Measurements from ENCODE around the gene TWSG1. TPM values are rescaled to one million over a fixed set of nuclear protein-coding genes. Genes with fewer than 3 reads are reported as not detected.

TWSG1 gene
- total RNA-seq, 1 experiment from 2014 or later: 43.7 TPM

- H3K9me3 ChIP-seq: peaks cover 11% of the 10 kb centered on the region; the same call in 1 of the 2 replicates
- no peak for TF ChIP-seq CTCF (IDR thresholded peaks at IDR 0.05; ENCODE audit: insufficient read depth in 1 of 2, low read depth in 1 of 2, low read length in 1 of 2, severe bottlenecking in 1 of 2, unreplicated experiment in 1 of 2)
- Mint-ChIP-seq H3K4me1 (ENCODE audit: low read depth, unreplicated experiment) (no peaks in the 10 kb centered on the region), H3K36me3 (ENCODE audit: insufficient read depth, unreplicated experiment) (peaks cover 6% of the 10 kb centered on the region), H3K27me3 (ENCODE audit: insufficient read depth, unreplicated experiment) (no peaks in the 10 kb centered on the region), H3K9me3 (ENCODE audit: unreplicated experiment) (peaks cover 16% of the 10 kb centered on the region), H3K27ac (ENCODE audit: unreplicated experiment) (no peak overlapping the region), H3K4me3 (ENCODE audit: unreplicated experiment) (no peak overlapping the region)
- no TSS peak for BruUV-seq (replicated peaks)
- CTCF ChIA-PET: no interaction called here
- H3K4me1 ChIP-seq: no peaks in the 10 kb centered on the region
- POLR2A ChIA-PET: no interaction called here
- no peaks in the 10 kb centered on the region for H3K27me3 ChIP-seq (replicated peaks; ENCODE audit: control insufficient read depth, insufficient read depth, low read length)
- no peaks in the 10 kb centered on the region for H3K36me3 ChIP-seq (ENCODE audit: control insufficient read depth, insufficient read depth, low read length)
- intact Hi-C loops (cut with micrococcal nuclease; ENCODE audit: unreplicated experiment): no loop called here
- DNase-seq: no peak
- H3K4me3 ChIP-seq (ENCODE audit: low read depth, low read length): no peak overlapping the region
Observed at GRCh38 chr18:9410515-9410914, 75.9 kb downstream of the TWSG1 start.

GRCh38 chr18:9413576-9413975, 79.0 kb downstream of the TWSG1 start:
- no TSS peak for BruUV-seq (replicated peaks)
- intact Hi-C loops (cut with micrococcal nuclease; ENCODE audit: unreplicated experiment): no loop called here
- no peaks in the 10 kb centered on the region for H3K4me1 Mint-ChIP-seq (ENCODE audit: low read depth, unreplicated experiment)
- ChIA-PET POLR2A (no interaction called here), CTCF (no interaction called here)
- no peaks in the 10 kb centered on the region for H3K36me3 ChIP-seq (ENCODE audit: control insufficient read depth, insufficient read depth, low read length)
- no peak for DNase-seq
- H3K4me3 Mint-ChIP-seq (ENCODE audit: unreplicated experiment): no peak overlapping the region
- no peaks in the 10 kb centered on the region for H3K27me3 ChIP-seq (replicated peaks; ENCODE audit: control insufficient read depth, insufficient read depth, low read length)
- no peak overlapping the region for H3K27ac Mint-ChIP-seq (ENCODE audit: unreplicated experiment)
- H3K27me3 Mint-ChIP-seq (ENCODE audit: insufficient read depth, unreplicated experiment): no peaks in the 10 kb centered on the region
- H3K9me3 ChIP-seq: peaks cover 11% of the 10 kb centered on the region; the same call in 1 of the 2 replicates
- no peak for TF ChIP-seq CTCF (IDR thresholded peaks at IDR 0.05; ENCODE audit: insufficient read depth in 1 of 2, low read depth in 1 of 2, low read length in 1 of 2, severe bottlenecking in 1 of 2, unreplicated experiment in 1 of 2)
- H3K9me3 Mint-ChIP-seq (ENCODE audit: unreplicated experiment): peaks cover 16% of the 10 kb centered on the region
- no peaks in the 10 kb centered on the region for H3K36me3 Mint-ChIP-seq (ENCODE audit: insufficient read depth, unreplicated experiment)
- H3K4me1 ChIP-seq: no peaks in the 10 kb centered on the region
- H3K4me3 ChIP-seq (ENCODE audit: low read depth, low read length): no peak overlapping the region

GRCh38 chr18:9416563-9417072, 82.0 kb downstream of the TWSG1 start:
- Histone ChIP-seq H3K36me3 (ENCODE audit: control insufficient read depth, insufficient read depth, low read length) (no peaks in the 10 kb centered on the region), H3K9me3 (no peaks in the 10 kb centered on the region; the same call in 1 of the 2 replicates), H3K4me1 (no peaks in the 10 kb centered on the region), H3K4me3 (ENCODE audit: low read depth, low read length) (no peak overlapping the region), H3K27me3 (replicated peaks; ENCODE audit: control insufficient read depth, insufficient read depth, low read length) (no peaks in the 10 kb centered on the region)
- CTCF ChIA-PET: no interaction called here
- Mint-ChIP-seq H3K27ac (ENCODE audit: unreplicated experiment) (no peak overlapping the region), H3K36me3 (ENCODE audit: insufficient read depth, unreplicated experiment) (no peaks in the 10 kb centered on the region), H3K9me3 (ENCODE audit: unreplicated experiment) (no peaks in the 10 kb centered on the region), H3K4me1 (ENCODE audit: low read depth, unreplicated experiment) (no peaks in the 10 kb centered on the region), H3K27me3 (ENCODE audit: insufficient read depth, unreplicated experiment) (no peaks in the 10 kb centered on the region), H3K4me3 (ENCODE audit: unreplicated experiment) (no peak overlapping the region)
- POLR2A ChIA-PET: no interaction called here
- intact Hi-C loops (cut with micrococcal nuclease; ENCODE audit: unreplicated experiment): no loop called here
- no peak for TF ChIP-seq CTCF (IDR thresholded peaks at IDR 0.05; ENCODE audit: insufficient read depth in 1 of 2, low read depth in 1 of 2, low read length in 1 of 2, severe bottlenecking in 1 of 2, unreplicated experiment in 1 of 2)
- no TSS peak for BruUV-seq (replicated peaks)
- no peak for DNase-seq
